CD4-positive, alpha-beta T cell treated with Interferon gamma for 1 hour (primary cell): ENCODE measurements around the gene TMX1.

Source experiments
- DNase-seq: peaks from one replicate; pipeline ENCODE4 v3.0.0-alpha.2; 2020

The TMX1 gene

GRCh38 chr14:51244591-51244990 is 4.5 kb downstream of the TMX1 start:
- DNase-seq = no peak

DNA sequence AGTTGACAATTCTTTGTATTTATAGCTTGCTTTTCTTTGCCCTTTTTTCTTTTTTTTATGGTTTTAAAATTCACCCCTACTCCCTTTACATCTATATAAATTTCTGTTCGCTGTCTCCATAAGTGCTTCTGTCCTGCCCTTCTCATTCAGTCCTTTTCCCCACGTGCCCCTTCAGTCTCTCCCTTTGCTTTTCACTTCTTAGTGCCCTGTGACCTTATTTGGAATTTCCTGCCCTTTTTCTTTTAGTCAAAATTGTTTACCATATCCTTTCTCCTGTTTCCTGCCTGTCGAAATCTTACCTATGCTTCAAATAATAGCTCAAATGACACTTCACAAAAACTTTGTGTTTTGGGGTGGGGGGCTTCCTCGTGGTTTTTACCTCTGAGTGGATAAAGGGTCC is 6.0 kb downstream of the TMX1 start:
- DNase-seq = no peak

- no peak for DNase-seq
These were observed 8.3 kb downstream of the TMX1 start for GRCh38 chr14:51248016-51248987.

DNA sequence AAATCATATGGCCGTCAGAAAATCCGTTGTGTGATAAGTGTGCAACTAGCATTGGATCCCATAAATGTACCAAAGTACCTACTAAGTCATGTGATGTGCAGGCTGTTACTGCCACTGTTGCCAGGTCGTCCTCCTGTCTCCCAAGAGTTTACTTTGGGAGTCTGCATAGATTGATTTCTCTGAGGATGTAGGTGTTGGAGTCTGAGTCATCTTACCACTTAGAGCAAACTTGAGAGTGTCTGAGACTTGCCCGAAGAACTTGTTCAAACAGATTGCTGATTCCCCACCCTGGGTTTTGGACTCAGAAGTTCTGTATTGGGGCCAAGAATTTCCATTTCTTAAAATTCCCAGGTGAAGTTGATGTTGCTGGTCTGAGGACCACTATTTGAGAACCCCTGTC is 11.4 kb downstream of the TMX1 start:
- no peak for DNase-seq

GRCh38 chr14:51253880-51254279 is 13.8 kb downstream of the TMX1 start:
- DNase-seq = no peak

DNA sequence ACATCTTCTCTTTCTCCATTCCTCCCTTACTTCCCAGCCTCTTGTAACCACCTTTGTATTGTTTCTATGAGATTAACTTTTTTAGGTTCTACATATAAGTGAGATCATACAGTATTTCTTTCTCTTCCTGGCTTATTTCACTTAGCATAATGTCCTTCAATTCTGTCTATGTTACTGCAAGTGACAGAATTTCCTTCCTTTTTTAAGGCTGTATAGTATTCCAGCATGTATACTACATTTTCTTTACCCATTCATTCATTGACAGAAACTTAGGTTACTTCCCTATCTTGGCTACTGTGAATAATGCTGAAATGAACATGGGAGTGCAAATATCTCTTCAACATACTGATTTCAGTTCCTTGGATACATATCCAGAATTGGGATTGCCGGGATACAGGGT is 18.2 kb downstream of the TMX1 start:
- DNase-seq = no peak

- DNase-seq = no peak
These were observed 18.7 kb downstream of the TMX1 start for GRCh38 chr14:51258788-51259187.

- DNase-seq = no peak
These were observed 20.2 kb downstream of the TMX1 start for GRCh38 chr14:51260225-51260624.

GRCh38 chr14:51261151-51261550 is 21.1 kb downstream of the TMX1 start:
- DNase-seq = no peak

- DNase-seq = no peak
These were observed 22.8 kb downstream of the TMX1 start for GRCh38 chr14:51262868-51263267.

DNA sequence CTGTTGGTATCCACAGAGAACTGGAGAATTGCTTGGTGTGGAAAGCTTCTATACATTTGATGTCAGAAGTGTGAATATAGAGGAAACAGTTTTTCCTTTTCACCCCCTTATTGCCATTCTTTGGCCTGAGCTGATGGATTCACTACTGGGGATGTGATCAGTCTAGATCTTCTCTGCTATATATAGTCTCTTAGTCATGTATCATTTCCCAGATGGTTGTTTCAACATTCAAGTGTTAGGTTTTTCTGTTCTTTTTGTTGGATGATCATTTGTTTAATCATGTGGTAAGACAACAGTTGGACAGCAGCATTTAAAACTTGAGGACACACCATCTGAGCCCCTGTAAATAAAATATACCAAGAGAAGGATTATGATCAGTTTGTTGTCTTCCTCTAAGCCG is 29.6 kb downstream of the TMX1 start:
- no peak for DNase-seq

DNA sequence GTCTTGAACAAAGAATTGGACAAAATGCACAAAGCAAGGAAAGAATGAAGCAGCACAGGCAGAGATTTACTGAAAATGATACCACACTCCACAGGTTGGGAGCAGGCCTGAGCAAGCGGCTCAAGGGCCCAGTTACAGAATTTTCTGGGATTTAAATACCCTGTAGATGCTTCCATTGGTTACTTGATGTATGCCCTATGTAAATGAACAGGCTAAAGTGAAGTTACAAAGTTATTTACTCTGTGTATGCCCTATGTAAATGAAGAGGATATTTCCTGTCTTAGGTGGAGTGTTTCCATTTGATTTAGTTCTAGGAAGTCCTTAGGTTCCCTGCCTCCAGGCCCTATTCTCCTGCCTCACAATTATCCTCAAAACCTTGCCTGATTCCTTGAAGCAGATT is 36.6 kb downstream of the TMX1 start:
- no peak for DNase-seq

DNA sequence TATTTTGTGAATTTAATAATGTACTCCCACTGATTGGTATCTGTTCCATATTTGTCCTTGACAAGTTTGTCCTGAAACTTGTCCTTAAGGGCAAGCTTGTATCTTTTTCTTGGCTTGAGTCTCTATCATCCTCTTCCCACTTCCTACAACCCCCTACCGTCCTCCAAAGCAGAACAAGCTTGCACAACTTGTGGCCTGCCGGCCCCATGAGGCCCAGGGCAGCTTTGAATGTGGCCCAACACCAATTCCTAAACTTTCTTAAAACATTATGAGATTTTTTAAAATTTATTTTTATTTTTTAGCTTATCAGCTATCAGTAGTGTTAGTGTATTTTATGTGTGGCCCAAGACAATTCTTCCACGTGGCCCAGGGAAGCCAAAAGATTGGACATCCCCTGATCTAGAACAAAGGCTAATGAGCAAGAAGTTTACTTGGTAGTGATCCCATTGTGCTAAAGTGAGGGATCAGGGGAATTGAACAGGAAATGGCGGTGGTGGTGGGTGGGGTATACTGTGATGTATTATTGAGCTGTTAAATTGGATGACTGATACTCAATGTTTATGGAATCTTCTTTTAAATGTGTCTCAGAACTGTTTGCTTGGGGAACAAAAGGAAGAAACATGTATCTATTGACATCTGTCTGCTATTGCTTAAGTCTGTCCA is 37.8 kb downstream of the TMX1 start:
- DNase-seq = no peak

- no peak for DNase-seq
These were observed 42.5 kb downstream of the TMX1 start for GRCh38 chr14:51282517-51282916.

- DNase-seq = no peak
These were observed 43.5 kb downstream of the TMX1 start for GRCh38 chr14:51283402-51284085.

- no peak for DNase-seq
These were observed 44.2 kb downstream of the TMX1 start for GRCh38 chr14:51284241-51284640.

GRCh38 chr14:51285120-51285519 is 45.1 kb downstream of the TMX1 start:
- no peak for DNase-seq

DNA sequence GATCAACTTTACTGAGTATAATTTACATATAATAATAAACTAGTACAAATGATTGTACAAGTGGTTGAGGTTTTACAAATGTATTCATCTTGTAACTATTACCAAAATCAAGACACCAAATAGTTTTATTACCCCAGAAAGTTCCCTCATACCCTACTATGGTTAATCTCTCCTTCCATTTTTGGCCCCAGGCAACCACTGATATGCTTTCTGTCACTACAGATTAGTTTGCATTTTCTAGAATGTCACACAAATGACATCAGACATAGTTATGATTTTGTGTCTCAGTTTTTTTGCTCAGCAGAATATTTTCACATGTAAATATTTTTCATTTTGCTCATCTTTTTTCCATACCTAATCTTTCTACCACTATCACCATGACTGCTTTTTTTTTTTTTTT is 49.1 kb downstream of the TMX1 start:
- DNase-seq = no peak

- DNase-seq = no peak
These were observed 50.1 kb downstream of the TMX1 start for GRCh38 chr14:51290132-51290531.

DNA sequence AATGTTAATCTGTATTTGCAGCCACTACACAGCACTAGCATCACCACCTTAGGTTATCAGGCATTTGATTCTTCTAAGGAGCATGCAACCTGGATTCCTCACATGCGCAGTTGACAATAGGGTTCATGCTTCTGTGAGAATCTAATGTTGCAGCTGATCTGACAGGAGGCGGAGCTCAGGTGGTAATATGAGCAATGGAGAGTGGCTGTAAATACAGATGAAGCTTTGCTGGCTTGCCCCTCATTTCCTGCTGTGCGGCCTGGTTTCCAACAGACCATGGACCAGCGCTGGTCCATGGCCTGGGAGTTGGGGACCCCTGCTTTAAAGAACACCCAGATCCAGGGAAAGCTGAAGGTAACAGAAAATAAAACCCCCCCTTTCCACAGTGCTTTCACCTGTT is 51.0 kb downstream of the TMX1 start:
- no peak for DNase-seq

GRCh38 chr14:51293149-51293911 is 53.3 kb downstream of the TMX1 start:
- DNase-seq = no peak

DNA sequence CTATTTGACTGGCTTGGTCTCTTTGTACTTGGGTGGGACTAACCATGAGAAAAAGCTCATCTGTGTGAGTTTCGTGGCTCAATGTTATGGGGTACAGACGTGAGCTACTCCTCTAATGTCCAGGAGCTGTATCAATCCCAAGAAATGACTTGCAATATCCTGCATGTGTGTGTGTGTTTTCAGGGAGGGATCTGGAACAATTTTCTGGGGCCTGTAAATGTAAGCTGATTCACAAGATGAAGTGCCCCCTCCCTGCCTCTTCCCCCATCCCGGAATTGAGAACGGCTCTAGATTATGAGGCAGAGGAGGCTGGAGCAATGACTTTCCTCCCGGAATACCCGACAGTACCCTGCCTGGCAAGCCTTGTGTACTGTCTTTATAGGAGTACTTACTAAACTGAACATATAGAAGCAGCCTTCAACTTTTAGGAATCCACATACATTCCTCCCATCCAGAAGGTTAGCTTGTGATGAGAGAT is 53.9 kb downstream of the TMX1 start:
- no peak for DNase-seq
